HG02870 (cell line): ENCODE data around the gene LAMTOR1.
A peak's percentile ranks its signal among the peaks of the same experiment; 100 is the strongest.
"Not testable (repeated sequence)": the region's sequence is repeated elsewhere in the genome, so short reads cannot be mapped to it uniquely, and the experiment has no call there.

Experiments used
- ATAC-seq: cut with Tn5 transposase; IDR thresholded peaks from one replicate; pipeline ENCODE4 v1.9.1; 2021; ENCODE audit warnings: mild to moderate bottlenecking, moderate library complexity; ENCODE audit not compliant: unreplicated experiment

Gene LAMTOR1

GRCh38 chr11:72102946-72103753, at the start of gene LAMTOR1:
Gene LAMTOR1 (minus strand): TSS chr11:72103297. CDS start chr11:72103224, 73 bp downstream.
- peak; percentile 87 for ATAC-seq

GRCh38 chr11:72150882-72151281, 47.8 kb upstream of the LAMTOR1 start:
- no peak for ATAC-seq

- no peak for ATAC-seq
Measured at GRCh38 chr11:72146625-72147024, 43.5 kb upstream of the LAMTOR1 start.

GRCh38 chr11:72144807-72145565, 41.9 kb upstream of the LAMTOR1 start:
- no peak for ATAC-seq

GRCh38 chr11:72142543-72142942, 39.4 kb upstream of the LAMTOR1 start:
- not testable (repeated sequence) for ATAC-seq

GRCh38 chr11:72142086-72142485, 39.0 kb upstream of the LAMTOR1 start:
- not testable (repeated sequence) for ATAC-seq

GRCh38 chr11:72141066-72141465, 38.0 kb upstream of the LAMTOR1 start:
- no peak for ATAC-seq

- ATAC-seq = no peak
Measured at GRCh38 chr11:72140661-72141060, 37.6 kb upstream of the LAMTOR1 start.

GRCh38 chr11:72139500-72139899, 36.4 kb upstream of the LAMTOR1 start:
- ATAC-seq = no peak

- no peak for ATAC-seq
Measured at GRCh38 chr11:72138821-72139390, 35.8 kb upstream of the LAMTOR1 start.

- ATAC-seq = no peak
Measured at GRCh38 chr11:72136684-72137262, 33.7 kb upstream of the LAMTOR1 start.

- no peak for ATAC-seq
Measured at GRCh38 chr11:72135891-72136683, 33.0 kb upstream of the LAMTOR1 start.

- ATAC-seq = not testable (repeated sequence)
Measured at GRCh38 chr11:72135473-72135872, 32.4 kb upstream of the LAMTOR1 start, which contains the start of gene FOLR3. Gene FOLR3 (plus strand): TSS chr11:72135725. CDS start chr11:72135953, 228 bp downstream.

- ATAC-seq = no peak
Measured at GRCh38 chr11:72132646-72133045, 29.5 kb upstream of the LAMTOR1 start.

- no peak for ATAC-seq
Measured at GRCh38 chr11:72129381-72129780, 26.3 kb upstream of the LAMTOR1 start.

- ATAC-seq = no peak
Measured at GRCh38 chr11:72127923-72128322, 24.8 kb upstream of the LAMTOR1 start.

- no peak for ATAC-seq
Measured at GRCh38 chr11:72125956-72126355, 22.9 kb upstream of the LAMTOR1 start.

GRCh38 chr11:72124046-72124445, 20.9 kb upstream of the LAMTOR1 start:
- no peak for ATAC-seq

- ATAC-seq = no peak
Measured at GRCh38 chr11:72123117-72123653, 20.1 kb upstream of the LAMTOR1 start.

- no peak for ATAC-seq
Measured at GRCh38 chr11:72122607-72123006, 19.5 kb upstream of the LAMTOR1 start.
